Ishikawa (cell line): ENCODE results near the gene CUL5.

Experiments
- CEBPB ChIP-seq: IDR thresholded peaks from 2 replicates; pipeline ENCODE4 v1.6.1; 2012
- EGR1 ChIP-seq: IDR thresholded peaks from 2 replicates; pipeline ENCODE4 v1.6.1; 2012
- EP300 ChIP-seq: IDR thresholded peaks from 2 replicates; pipeline ENCODE4 v1.6.1; 2012; ENCODE audit warnings: borderline replicate concordance
- FOXM1 ChIP-seq: IDR thresholded peaks from 2 replicates; pipeline ENCODE4 v1.6.1; 2012; ENCODE audit warnings: low read depth, borderline replicate concordance
- MAX ChIP-seq: IDR thresholded peaks from 2 replicates; pipeline ENCODE4 v1.6.1; 2012
- RAD21 ChIP-seq: IDR thresholded peaks from 2 replicates; pipeline ENCODE4 v1.6.1; 2012; ENCODE audit warnings: low read depth
- REST ChIP-seq: IDR thresholded peaks from 2 replicates; pipeline ENCODE4 v1.6.1; 2012; ENCODE audit warnings: low read depth, mild to moderate bottlenecking
- TAF1 ChIP-seq: IDR thresholded peaks from 2 replicates; pipeline ENCODE4 v1.6.1; 2012; ENCODE audit warnings: low read depth, mild to moderate bottlenecking
- TEAD4 ChIP-seq: IDR thresholded peaks from 2 replicates; pipeline ENCODE4 v1.6.1; 2012
- USF1 ChIP-seq: IDR thresholded peaks from 2 replicates; pipeline ENCODE4 v1.6.1; 2012
- YY1 ChIP-seq: IDR thresholded peaks from 2 replicates; pipeline ENCODE4 v1.6.1; 2012; ENCODE audit warnings: low read depth

- TF ChIP-seq TEAD4, result peak; percentile 47
- TF ChIP-seq EP300, result peak; percentile 75
- peak; percentile 75 for TF ChIP-seq CEBPB
- no peak for TF ChIP-seq YY1
- TF ChIP-seq TAF1, result no peak; the same call in 1 of the 2 replicates
- TF ChIP-seq USF1, result peak; percentile 26; the same call in 1 of the 2 replicates
- peak; percentile 52; the same call in 1 of the 2 replicates for TF ChIP-seq MAX
- no peak for TF ChIP-seq REST
- TF ChIP-seq EGR1, result no peak
- peak; percentile 53; the same call in 1 of the 2 replicates for TF ChIP-seq FOXM1
- TF ChIP-seq RAD21, result peak; percentile 12; the same call in 1 of the 2 replicates
These were observed 106.9 kb downstream of the CUL5 start for GRCh38 chr11:108115500-108116140.
